Right forelimb (tissue), 1 donor: Measurements from ENCODE around the gene KCNAB3.

Source experiments
- DNase-seq: peaks from one replicate; pipeline ENCODE4 v3.0.0-alpha.2; 2018

KCNAB3 gene

GRCh38 chr17:7873051-7873450 lies 56.6 kb downstream of the KCNAB3 start:
- DNase-seq: no peak
